Endothelial cell of hepatic sinusoid (primary cell): ENCODE results near the gene PRKAR2B.

ENCODE experiments used
- in situ Hi-C: cut with HindIII; loops from 2 replicates; pipeline ENCODE4 v1.10.0; 2017; ENCODE audit warnings: low sequenced_read_pairs

The PRKAR2B gene

DNA sequence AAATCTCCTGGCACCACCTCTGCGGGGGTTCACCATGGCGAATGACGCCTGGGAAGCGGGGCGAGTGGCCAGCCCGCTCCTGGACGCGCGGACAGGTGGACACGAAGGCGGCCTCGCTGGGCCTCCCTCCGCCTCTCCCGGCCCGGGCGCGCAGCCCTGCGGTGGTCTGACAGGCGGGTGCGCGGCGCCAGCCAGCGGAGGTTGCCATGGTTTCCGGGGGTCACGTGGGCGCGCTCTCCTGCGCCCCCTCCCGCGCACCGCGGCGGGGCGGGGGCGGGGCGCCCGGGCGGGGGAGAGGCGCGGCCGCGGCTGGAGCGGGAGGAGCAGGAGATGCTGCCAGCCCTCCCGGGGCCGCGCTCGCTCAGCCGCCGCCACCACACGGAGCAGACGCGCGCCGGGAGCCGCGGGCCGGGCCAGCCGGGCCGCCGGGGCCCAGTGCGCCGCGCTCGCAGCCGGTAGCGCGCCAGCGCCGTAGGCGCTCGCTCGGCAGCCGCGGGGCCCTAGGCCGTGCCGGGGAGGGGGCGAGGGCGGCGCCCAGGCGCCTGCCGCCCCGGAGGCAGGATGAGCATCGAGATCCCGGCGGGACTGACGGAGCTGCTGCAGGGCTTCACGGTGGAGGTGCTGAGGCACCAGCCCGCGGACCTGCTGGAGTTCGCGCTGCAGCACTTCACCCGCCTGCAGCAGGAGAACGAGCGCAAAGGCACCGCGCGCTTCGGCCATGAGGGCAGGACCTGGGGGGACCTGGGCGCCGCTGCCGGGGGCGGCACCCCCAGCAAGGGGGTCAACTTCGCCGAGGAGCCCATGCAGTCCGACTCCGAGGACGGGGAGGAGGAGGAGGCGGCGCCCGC lies at the start of gene PRKAR2B:
Gene PRKAR2B (plus strand): TSS at position 359 of the 848 bp plus-strand sequence. CDS start 203 bp downstream, at position 562.
- in situ Hi-C loops, result loop anchor here (5.0 kb wide), 1 partner anchor 47 kb away; no protein-coding TSS in a partner anchor

DNA sequence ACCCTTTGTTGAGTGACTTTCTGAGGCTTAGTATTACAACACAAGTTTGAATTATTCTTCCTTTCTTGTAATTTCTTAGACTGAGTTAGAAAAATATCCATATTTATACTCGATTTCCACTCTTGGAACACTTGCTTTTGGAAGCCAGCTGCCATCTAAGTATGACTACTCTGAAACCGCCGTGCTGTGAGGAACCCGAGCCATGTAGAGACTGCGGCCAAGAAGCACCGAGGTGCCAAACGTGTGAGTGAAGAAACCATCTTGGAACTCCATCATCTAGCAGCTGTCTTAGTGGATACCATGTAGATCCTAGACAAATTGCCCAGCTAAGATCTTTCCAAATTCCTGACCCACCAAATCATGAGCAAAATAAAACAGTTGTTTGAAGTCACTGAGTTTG lies 49.7 kb upstream of the PRKAR2B start:
- in situ Hi-C loops, result loop anchor here (5.0 kb wide), 1 partner anchor 52 kb away; no protein-coding TSS in a partner anchor

DNA sequence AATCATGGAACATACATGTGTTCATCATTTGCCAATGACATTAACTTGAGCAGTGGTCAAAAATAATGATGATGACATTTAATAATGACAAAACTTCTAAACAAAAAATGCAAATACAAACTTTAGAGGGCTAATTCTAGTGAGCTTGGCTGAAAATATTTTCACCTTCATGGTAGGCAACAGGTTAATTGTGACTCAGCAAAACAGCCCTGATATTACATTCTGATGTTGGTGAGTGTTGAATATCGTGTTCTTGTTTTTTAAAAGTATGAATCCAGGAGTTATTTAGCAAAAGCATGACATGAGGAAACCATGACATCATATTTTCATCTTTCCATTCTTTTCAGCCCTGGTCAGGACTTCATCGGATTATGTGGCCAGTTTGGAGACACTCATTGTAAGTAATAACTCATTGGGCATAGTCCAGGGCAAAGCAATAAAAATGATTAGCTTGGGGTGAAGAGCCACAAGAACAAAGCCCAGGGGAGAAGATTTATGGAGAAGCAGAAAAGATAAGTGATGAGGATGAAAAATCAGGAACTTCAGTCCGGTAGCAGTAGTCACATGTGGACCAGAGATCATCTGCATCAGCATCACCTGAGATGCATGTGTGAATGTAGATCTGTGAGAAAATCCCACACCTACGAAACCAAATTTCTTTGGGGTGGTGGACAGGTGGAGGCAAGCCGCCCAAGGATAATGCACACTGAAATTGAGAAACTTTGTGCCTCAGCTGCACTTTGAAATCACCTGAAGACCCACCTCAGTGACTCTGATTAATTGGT lies 46.8 kb upstream of the PRKAR2B start:
- in situ Hi-C loops, result loop anchor here (5.0 kb wide), 1 partner anchor 50 kb away; no protein-coding TSS in a partner anchor

DNA sequence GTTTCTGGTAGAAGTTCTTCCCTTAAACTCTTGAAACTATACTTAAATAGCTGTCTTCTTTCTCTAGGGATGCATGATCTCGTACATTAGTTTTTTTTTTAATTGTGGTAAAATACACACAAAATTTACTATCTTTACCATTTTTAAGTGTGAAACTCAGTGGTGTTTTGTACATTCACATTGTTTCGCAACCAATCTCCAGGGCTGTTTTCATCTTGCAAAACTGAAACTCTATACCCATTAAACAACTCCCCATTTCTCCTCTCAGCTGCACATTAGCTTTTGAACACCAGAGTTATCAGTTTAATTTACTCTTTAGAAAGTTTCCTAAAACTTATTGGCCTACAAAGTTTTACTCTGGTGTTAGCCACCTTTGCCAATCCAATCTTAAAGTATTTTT lies 45.5 kb upstream of the PRKAR2B start:
- in situ Hi-C loops, result loop anchor here (5.0 kb wide), 1 partner anchor 48 kb away; no protein-coding TSS in a partner anchor

DNA sequence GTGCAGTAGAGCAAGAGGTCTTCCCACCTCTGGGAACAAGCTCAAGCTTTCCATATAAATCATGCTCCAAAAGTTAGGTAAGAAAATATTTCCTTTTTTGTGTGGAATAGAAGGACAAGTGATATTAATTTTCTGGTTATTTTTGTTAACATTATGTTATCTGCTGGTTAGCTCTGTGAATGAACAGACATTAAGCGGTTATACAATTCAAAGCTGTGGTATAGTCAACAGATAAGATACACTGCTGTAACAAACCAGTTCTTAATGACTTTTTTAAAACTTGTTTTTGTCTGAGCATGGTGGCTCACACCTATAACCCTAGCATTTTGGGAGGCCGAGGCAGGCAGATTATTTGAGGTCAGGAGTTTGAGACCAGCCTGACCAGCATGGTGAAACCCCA lies 43.0 kb upstream of the PRKAR2B start:
- in situ Hi-C loops, result no loop called here

DNA sequence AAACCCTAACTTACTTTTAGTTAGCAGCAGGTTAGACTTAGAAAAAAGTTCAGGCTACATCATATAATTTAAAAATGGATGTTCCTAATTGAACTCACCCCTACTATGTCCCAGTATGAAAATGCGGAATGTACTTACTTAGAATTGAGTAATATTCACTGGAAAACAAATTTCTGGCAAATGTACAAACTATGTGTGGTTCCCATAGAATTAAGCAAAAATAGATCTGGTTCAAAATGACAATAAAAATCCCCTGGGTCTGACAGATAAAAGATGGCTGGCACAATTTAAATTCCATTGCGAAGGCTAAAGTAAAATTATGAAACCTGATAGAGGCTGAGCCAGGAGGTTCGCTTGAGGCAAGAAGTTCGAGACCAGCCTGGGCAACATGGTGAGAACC lies 42.4 kb upstream of the PRKAR2B start:
- in situ Hi-C loops, result no loop called here

DNA sequence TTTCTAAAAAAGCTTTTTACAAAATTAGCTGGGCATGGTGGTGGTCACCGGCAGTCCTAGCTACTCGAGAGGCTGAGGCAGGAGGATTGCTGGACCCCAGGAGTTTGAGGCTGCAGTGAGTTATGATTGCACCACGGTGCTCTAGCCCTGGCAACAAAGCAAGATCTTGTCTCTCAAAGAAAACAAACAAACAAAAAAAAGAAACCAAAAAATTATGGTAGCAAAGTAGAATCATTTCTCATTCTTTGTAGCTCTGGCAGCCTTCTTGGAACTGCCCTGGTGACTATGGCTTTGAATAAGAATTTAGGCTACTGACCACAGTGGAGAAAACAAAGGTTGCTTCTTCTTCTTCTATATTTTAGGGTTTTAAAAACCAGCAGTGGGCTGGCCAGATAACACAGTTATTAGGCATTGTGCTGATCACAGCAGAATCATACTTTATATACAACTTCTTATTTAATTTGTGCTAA lies 41.9 kb upstream of the PRKAR2B start:
- in situ Hi-C loops, result no loop called here

DNA sequence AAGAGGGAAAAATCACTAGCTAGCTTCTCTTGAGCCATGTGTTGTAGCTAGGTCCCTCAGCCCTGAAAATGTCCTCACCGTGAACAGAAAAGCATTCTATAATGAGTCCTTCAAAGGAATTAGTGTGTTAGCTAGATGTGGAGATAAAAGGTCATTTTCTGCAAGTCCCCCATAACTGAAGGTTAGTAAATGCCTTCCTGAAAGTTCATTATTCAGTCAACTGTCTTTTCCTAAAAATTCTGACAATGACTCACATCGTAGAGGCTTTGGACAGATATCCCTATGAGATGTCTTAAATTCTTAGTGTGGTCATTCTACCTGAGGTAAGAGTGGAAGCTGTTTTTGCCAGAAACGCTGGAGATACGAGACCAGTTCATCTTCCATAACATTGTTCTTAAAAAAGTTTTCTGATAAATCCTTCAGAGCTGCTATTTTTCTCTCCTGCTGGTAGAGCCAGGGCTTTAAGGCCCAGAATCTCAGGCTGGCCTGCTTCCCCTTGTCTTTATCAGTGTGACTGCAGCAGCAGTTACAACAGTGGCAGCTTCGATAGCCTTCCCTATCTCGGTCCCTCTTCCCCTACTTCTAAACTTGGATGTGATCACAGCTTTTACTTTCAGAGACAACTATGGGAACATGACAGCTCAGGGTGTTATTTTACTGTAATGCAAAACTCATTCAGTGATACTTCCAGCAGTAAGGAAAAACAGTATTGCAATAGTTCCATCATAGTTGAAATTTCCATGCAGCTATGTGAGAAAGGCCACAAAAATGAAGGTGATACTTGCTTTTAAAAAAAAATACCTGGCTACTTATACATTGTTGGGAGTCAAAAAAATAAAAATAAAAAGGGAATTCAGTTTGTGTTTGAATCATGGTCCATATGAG lies 37.3 kb upstream of the PRKAR2B start:
- in situ Hi-C loops, result no loop called here

DNA sequence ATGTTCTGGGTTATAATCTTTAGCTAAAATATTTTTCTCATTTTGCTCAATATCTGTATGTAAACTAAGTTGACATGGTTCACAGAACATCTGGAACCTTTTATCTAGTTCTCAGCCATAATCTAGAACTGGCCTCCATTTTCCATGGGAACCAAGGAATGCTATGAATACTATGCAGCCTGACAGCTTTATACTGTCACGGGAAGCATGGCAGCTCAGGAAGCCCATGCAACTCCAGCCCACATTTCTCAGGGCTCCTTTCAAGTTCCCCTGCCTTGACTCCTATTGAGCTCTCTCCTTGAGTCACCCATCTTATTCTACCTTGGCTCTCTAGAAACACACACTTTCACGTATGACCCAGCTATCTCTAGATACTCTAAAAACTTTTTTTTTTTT lies 36.6 kb upstream of the PRKAR2B start:
- in situ Hi-C loops, result no loop called here

DNA sequence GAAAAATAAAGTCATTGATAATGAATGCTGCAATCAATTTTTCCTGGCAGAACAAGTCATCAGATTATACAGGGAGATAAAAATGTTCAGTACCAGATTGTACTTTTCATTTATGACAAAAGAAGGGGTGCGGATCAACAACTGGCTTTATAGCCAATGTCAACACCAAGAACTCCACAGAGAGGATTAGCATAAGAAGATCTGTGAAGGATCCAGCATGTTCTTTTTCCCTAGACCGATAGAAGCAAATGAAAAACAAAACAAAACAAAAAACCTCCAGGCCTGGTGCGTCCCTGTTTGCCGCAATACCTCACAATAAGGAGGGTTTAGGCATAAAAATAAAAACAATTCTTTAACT lies 34.7 kb upstream of the PRKAR2B start:
- in situ Hi-C loops, result no loop called here

DNA sequence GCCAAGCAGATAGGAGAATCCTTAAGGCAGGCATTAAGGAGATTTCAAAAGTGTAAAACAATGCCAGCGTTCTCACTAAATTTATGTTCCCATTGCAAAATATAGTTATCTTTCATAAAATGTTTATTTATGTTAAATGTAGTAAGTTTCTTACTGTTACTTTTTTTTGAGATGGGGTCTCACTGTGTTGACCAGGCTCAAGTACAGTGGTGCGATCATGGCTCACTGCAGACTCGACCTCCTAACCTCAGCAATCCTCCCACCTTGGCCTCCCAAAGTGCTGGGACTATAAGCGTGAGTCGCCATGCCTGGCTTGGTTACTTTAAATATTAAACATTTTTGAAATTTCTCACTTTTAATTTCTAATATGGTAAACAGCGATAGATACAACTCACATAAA lies 31.8 kb upstream of the PRKAR2B start:
- in situ Hi-C loops, result no loop called here

DNA sequence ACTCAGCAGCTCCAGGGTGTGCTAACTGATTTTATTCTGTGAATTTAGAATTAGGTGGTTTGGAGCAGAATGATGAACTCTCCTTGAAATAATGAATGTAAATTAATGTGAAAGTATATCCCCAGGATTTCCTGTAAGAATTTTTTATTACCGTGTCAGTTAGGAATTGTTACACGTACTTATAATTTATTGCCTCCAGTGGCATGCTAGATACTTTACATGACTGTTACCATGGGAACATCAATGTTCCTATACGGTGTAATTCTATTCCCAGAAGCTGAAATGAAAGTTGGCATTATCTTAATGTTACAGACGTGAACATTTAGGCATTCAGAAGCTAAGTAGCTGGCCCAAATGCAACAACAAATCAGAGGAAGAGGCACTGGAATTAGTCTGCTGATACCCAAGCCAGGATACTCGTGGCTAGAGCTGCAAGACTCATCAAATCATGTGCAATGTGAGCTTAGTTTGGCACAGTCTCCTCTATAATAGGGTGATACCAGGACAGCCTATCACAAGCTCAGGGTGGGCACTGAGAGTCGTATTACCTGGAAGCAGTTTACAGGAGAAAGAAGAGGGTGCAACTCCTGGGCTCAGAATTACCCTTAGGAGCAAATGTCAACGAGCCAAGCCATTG lies 30.0 kb upstream of the PRKAR2B start:
- in situ Hi-C loops, result loop anchor here (5.0 kb wide), 1 partner anchor 37 kb away; no protein-coding TSS in a partner anchor

DNA sequence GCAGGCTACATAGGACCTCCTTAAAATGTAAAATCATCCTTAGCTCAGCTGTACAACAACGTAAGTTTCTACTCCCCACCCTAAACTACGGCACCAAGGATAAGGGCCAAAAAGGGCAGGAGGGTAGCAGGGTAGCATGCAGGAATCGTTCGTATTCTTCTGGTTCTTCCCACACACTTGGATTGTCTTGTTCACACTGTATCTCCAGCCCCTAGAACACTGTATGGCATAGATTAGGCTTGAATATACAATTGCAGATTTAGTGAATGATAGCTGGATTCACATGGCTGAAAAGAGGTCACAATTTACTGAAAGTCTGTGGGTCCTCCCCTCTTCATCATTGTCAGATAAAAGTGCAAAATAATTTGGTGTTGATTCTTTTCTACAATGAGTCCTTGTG lies 28.2 kb upstream of the PRKAR2B start:
- in situ Hi-C loops, result loop anchor here (5.0 kb wide), 1 partner anchor 39 kb away; no protein-coding TSS in a partner anchor

DNA sequence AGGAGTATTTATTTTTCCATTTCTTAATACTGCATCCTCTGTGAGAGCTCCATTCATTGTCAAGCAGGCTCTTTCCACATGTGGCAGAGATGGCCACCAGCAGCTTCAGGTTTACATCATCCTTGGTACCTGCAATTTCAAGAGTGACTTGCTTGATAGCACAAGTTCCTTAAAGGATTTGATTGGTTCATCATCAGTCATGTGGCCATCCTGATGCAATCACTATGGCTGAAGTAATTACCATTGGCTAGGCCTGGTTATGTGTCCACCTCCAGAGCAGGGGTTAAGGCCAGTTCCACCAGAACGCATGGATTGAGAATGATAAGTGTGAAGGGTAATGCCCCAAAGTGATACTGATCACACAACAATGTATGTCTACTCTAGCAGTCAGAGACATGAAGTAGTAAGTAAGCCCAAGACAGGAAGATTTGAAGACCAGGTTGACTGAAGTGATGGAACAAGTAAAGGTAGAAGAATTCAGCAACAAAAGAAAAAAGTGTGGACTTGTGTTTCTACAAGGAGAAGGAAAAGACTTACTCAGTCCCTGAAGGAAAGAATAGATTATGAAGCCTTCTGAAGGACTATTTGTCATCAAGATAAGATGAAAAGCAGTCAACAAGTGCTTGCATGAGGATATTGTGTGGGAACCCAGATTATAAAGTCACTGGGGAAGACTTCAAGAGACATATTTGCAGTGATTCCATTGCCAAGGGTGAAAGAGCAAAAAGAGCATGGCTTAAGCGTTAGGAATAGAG lies 26.4 kb upstream of the PRKAR2B start:
- in situ Hi-C loops, result loop anchor here (5.0 kb wide), 1 partner anchor 41 kb away; no protein-coding TSS in a partner anchor

DNA sequence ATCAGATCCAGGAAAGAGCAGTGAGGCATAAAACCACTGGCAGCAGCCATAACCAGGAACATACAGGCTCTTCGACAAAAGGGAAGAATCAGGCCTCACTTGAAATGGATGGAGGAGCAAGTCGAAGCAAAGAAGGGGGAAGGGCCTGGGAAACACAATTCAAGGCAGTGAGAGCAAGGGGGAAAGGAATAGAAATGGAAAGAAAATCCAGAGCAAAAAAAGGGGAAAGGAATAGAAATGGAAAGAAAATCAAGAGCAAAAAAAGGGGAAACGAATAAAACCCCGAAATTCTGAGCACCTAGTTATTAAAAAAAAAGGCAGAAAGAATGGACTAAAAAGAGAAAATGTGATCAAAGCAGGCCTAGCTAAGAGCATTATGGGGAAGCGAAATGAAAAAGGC lies 24.1 kb upstream of the PRKAR2B start:
- in situ Hi-C loops, result no loop called here

DNA sequence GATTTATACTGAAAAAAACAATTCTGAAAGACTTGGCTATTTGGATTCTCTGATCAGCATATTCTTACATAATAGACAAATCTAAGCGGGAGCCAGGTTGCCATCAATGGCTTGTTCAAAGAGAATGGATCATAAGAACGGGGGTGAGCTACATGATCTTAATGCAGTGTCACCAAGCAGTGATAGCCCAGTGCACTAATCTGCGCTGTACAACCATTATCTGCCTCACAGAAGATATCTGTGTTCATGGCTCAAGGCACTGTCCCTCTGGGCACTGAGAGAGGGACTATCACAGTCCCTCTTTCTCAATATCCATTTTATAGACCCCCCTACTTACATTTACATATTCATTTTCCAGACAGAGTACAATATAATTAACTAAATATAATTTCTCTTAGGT lies 22.9 kb upstream of the PRKAR2B start:
- in situ Hi-C loops, result no loop called here

DNA sequence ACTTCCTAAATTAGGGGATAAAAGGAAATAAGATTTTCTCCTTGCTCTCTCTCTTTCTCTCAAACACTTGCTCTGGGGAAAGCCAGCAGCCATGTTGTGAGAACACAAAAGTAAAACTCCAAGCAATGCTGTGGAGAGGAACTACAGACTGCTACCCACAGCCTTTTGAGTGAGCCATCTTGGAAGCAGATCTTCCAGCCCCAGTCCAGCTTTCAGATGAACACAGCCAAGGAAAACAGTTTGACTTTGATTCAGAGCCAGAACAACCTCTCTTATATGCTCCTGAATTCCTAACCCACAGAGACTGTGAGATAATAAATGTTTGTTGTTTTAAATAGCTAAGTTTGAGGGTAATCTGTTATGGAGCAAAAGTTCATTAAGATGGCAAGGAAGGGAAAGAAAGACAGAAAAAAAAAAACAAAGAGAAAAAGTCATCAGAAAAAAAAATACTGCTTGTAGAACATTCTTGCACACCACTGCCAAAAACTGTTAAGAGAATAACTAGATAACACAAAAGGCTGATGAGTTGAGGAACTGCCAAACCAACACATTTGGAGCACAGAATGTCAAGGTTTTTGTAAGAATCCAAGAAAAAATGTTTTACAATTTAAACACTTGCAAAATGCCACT lies 20.9 kb upstream of the PRKAR2B start:
- in situ Hi-C loops, result no loop called here

DNA sequence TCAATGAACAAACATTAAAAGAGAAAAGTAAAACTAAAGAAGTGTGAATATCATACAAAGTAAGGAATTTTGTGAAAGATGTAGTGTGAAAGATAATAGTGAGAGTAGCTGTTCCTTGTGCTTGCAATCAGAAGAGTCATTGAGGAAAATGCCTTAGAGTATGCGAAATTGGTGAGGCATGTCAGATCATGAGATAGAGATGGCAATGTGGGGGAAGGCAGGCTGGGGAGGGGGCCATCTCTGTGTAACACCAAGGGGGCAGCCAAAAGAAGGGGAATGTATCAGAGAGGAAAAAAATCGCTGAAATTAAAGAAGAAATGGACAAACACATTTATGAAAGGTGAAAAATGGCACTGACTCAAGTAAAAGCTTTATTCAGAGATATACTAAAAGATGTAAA lies 19.6 kb upstream of the PRKAR2B start:
- in situ Hi-C loops, result no loop called here
